Measurements from ENCODE around the gene PDZD2. TPM values are rescaled to one million over a fixed set of nuclear protein-coding genes. Genes with fewer than 3 reads are reported as not detected.

Gene PDZD2
- polyA plus RNA-seq, 3 donors from 2014 or later: 0.37 TPM; not detected in 2

DNA sequence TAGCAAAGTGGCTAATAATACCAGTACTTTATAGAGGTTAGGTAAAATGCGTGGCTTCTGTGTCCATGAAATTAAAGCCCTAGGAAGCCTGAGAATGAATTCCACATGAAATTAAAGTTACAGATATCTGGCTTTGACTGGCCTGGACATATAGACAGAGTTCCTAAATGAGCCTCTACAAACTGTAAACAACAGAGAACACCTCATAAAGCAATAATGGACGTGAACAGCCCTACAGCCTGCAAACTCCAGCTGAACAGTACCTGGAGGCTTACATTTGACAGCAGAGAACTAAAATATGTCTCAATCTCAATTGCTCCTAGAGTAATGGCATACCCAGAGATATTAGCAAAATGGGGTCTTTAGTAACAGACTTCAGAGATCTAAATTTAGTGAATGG is 506.4 kb downstream of the PDZD2 start:
- Mint-ChIP-seq H3K36me3 (peaks cover 3 to 4% (median 4%) of the 10 kb centered on the region in 3 donors), H3K9me3 (no peaks in the 10 kb centered on the region), H3K27me3 (ENCODE audit: low read depth in 3 of 3) (peaks cover 0 to 1% (median 0%) of the 10 kb centered on the region in 3 donors), H3K27ac (peak overlapping the region in 5 of 6 donors; percentile 44 to 70 (median 60)), H3K4me1 (peaks cover 59 to 79% of the 10 kb centered on the region in 2 donors), H3K4me3 (no peak overlapping the region)
- DNase-seq: no peak

DNA sequence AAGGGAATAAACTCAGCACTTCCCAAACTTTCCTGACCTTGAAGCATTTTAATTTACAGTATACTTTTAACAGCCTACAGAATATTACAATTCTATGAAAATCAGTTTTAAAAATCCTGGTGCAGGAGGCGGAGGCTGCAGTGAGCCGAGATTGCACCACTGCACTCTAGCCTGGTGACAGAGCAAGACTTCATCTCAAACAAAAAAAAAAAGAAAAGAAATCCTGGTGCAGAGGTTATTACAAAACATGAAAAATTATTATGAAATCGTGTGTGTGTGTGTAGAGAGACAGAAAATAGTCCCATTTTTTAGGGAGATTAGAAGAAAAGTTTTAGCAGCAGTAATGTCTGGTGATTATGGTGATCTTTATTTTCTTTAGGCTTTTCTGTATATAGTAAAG is 508.3 kb downstream of the PDZD2 start:
- DNase-seq: no peak
- Mint-ChIP-seq H3K27me3 (ENCODE audit: low read depth in 3 of 3) (no peaks in the 10 kb centered on the region), H3K36me3 (peaks cover 0 to 8% (median 4%) of the 10 kb centered on the region in 3 donors), H3K27ac (peak overlapping the region in 4 of 6 donors; percentile 5 to 81 (median 54)), H3K9me3 (no peaks in the 10 kb centered on the region), H3K4me3 (peak overlapping the region in 2 of 5 donors; percentile 7 to 22), H3K4me1 (peaks cover 65 to 84% of the 10 kb centered on the region in 2 donors)

DNA sequence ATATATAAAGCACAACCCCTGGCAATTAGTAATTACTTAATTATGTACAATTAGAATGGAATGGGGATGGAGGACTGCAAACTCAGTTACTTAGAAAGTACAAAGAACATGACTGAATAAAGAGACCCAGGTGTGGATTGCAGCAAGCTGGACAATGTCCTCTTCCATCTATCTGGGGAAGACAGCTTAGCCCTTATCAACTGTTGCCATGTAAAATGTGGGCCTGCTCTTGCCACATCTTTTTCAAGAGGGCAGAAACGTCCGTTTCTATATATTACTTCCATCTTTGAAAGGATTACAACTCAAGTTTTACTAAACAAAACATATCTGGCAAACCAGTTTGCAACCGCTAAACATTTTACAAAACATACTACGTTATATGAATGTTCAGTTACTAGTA is 509.0 kb downstream of the PDZD2 start:
- Mint-ChIP-seq H3K27ac (no peak overlapping the region), H3K27me3 (ENCODE audit: low read depth in 3 of 3) (no peaks in the 10 kb centered on the region), H3K9me3 (no peaks in the 10 kb centered on the region), H3K36me3 (peaks cover 0 to 8% (median 4%) of the 10 kb centered on the region in 3 donors), H3K4me3 (no peak overlapping the region), H3K4me1 (peaks cover 69 to 89% of the 10 kb centered on the region in 2 donors)
- DNase-seq: no peak

DNA sequence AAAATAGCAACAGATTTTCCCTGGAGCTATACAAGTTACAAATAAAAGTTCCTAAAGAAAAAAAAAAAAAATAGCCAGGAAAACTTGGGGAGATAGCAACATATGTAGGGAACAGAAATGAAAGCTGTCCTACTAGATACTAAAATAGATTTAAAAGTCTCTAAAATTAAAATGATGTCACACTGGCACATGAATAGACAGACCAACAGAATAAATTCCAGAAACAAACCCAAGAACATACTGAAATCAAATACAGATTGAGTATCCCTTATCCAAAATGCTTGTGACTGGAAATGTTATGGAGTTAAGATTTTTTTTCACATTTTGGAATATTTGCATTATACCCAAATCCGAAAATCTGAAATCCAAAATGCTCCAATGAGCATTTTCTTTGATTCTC is 511.4 kb downstream of the PDZD2 start:
- peak overlapping the region in 1 of 6 donors; percentile 39 for H3K27ac Mint-ChIP-seq
- H3K36me3 Mint-ChIP-seq: peaks cover 0 to 8% (median 4%) of the 10 kb centered on the region in 3 donors
- H3K9me3 Mint-ChIP-seq: no peaks in the 10 kb centered on the region
- H3K4me3 Mint-ChIP-seq: peak overlapping the region in 1 of 5 donors; percentile 18
- H3K4me1 Mint-ChIP-seq: peaks cover 69 to 91% of the 10 kb centered on the region in 2 donors
- no peaks in the 10 kb centered on the region for H3K27me3 Mint-ChIP-seq (ENCODE audit: low read depth in 3 of 3)
- no peak for DNase-seq

DNA sequence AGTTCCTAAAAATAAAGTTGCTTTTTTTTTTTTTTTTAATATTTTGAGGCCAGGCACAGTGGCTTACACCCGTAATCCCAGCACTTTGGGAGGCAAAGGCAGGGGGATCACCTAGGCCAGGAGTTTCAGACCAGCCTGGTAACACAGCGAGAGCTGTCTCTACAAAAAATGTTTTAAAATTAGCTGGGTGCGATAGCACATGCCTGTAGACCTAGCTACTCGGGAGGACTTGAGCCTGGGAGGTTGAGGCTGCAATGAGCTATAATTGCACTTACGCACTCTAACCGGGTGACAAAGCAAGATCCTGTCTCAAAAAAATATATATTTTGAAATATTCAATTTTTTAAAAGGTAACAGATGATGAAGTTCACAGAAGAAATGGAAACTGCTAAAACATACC is 512.3 kb downstream of the PDZD2 start:
- Mint-ChIP-seq H3K27ac (no peak overlapping the region), H3K4me3 (no peak overlapping the region), H3K36me3 (peaks cover 0 to 8% (median 4%) of the 10 kb centered on the region in 3 donors), H3K27me3 (ENCODE audit: low read depth in 3 of 3) (no peaks in the 10 kb centered on the region), H3K4me1 (peaks cover 67 to 85% of the 10 kb centered on the region in 2 donors), H3K9me3 (no peaks in the 10 kb centered on the region)
- DNase-seq: no peak

DNA sequence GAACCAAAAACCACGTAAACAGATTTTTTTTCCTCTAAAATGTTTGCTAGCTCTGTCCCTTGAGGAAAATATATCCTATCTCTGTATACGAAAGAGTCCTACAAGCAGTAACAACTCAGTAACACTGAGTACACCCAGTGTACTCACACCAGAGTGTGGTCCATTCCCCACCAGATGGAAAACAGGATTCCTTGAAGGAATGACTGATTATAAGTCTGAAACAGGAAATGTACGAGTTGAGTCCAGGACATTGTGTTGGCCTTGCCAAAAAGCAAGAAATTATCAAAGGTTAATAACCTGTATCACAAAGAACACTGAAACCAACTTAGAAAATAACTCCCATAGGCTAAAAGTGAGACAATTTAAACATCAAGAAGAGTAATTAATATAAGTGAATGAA is 514.8 kb downstream of the PDZD2 start:
- Mint-ChIP-seq H3K36me3 (peaks cover 0 to 8% (median 4%) of the 10 kb centered on the region in 3 donors), H3K4me3 (peak overlapping the region in 2 of 5 donors; percentile 3 to 45), H3K9me3 (no peaks in the 10 kb centered on the region), H3K4me1 (peaks cover 50 to 63% of the 10 kb centered on the region in 2 donors), H3K27ac (peak overlapping the region in 4 of 6 donors; percentile 7 to 46 (median 33)), H3K27me3 (ENCODE audit: low read depth in 3 of 3) (no peaks in the 10 kb centered on the region)
- DNase-seq: no peak

DNA sequence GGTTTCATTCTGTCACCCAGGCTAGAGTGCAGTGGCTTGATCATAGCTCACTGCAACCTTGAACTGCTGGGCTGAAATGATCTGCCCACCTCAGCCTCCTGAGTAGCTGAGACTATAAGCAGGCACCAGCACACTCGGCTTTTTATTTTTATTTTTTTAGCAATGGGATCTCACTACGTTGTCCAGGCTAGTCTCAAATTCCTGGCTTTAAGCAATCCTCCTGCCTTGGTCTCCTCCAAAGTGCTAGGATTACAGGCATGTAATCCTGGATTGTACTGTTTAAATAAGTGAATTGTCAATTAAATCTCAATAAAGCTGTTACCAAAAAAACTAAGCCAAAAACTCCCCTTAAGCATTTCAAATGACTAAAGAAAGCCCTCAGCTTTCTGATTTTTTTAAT is 516.3 kb downstream of the PDZD2 start:
- DNase-seq: no peak
- Mint-ChIP-seq H3K27ac (no peak overlapping the region), H3K4me3 (no peak overlapping the region), H3K36me3 (peaks cover 0 to 4% (median 4%) of the 10 kb centered on the region in 3 donors), H3K9me3 (no peaks in the 10 kb centered on the region), H3K4me1 (peaks cover 39 to 48% of the 10 kb centered on the region in 2 donors), H3K27me3 (ENCODE audit: low read depth in 3 of 3) (no peaks in the 10 kb centered on the region)

DNA sequence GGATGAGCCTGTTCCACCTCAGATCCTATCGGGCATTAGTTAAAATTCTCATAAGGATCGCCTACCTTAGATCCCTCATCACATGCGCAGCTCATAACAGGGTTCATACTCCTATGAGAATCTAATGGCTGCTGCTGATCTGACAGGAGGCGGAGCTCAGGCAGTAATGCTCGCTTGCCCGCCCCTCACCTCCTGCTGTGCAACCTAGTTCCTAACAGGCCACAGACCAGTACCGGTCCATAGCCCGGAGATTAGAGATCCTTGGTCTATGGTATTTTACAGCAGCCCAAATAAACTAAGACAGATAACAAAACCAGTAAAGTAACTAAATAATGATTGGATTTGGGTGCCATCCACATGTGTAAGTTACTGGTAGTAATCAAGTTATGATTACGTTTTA is 517.7 kb downstream of the PDZD2 start:
- H3K4me3 Mint-ChIP-seq: peak overlapping the region in 1 of 5 donors; percentile 3
- peak overlapping the region in 2 of 6 donors; percentile 37 to 74 for H3K27ac Mint-ChIP-seq
- H3K4me1 Mint-ChIP-seq: peaks cover 37 to 42% of the 10 kb centered on the region in 2 donors
- peaks cover 0 to 5% (median 0%) of the 10 kb centered on the region in 3 donors for H3K27me3 Mint-ChIP-seq (ENCODE audit: low read depth in 3 of 3)
- H3K9me3 Mint-ChIP-seq: no peaks in the 10 kb centered on the region
- peaks cover 3 to 8% (median 8%) of the 10 kb centered on the region in 3 donors for H3K36me3 Mint-ChIP-seq
- no peak for DNase-seq

DNA sequence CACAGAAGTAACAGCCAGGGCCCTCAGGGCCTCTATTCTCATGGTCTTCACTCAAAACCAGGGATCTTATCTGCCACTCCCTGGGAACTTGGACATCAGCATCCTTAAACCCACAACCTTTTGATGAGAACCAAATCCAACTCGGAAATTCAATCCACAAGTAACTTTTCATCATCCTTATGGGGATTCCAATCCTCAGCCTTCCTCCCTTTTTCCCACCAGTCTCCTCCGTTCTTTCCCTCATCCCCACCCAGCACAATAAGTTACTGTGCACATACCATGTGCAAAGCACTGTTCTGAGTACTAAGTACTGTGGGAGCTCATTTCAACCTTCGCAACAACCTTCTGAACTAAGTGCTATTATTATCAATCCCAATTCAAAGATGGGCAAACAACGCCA is 518.1 kb downstream of the PDZD2 start:
- no peak for DNase-seq
- Mint-ChIP-seq H3K4me1 (peaks cover 34 to 38% of the 10 kb centered on the region in 2 donors), H3K9me3 (no peaks in the 10 kb centered on the region), H3K4me3 (no peak overlapping the region), H3K36me3 (peaks cover 0 to 8% (median 4%) of the 10 kb centered on the region in 3 donors), H3K27ac (no peak overlapping the region), H3K27me3 (ENCODE audit: low read depth in 3 of 3) (peaks cover 0 to 6% (median 0%) of the 10 kb centered on the region in 3 donors)

DNA sequence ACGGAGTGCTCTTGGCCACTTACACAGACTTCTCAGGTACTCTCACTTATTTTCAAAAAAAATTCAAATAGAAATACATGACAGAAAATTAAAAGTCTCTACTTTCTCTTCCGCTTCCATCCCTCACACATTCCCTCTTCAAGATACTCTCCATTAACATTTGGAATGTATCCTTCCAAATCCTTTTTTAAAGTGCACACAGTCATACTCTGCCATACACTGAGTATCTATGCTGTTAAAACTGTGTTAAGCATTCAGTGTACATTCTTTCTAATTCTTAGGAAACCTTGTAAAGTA is 519.7 kb downstream of the PDZD2 start:
- peaks cover 0 to 6% (median 0%) of the 10 kb centered on the region in 3 donors for H3K27me3 Mint-ChIP-seq (ENCODE audit: low read depth in 3 of 3)
- peaks cover 30 to 38% of the 10 kb centered on the region in 2 donors for H3K4me1 Mint-ChIP-seq
- no peaks in the 10 kb centered on the region for H3K9me3 Mint-ChIP-seq
- no peak overlapping the region for H3K27ac Mint-ChIP-seq
- no peak overlapping the region for H3K4me3 Mint-ChIP-seq
- H3K36me3 Mint-ChIP-seq: peaks cover 0 to 8% (median 4%) of the 10 kb centered on the region in 3 donors
- DNase-seq: no peak

DNA sequence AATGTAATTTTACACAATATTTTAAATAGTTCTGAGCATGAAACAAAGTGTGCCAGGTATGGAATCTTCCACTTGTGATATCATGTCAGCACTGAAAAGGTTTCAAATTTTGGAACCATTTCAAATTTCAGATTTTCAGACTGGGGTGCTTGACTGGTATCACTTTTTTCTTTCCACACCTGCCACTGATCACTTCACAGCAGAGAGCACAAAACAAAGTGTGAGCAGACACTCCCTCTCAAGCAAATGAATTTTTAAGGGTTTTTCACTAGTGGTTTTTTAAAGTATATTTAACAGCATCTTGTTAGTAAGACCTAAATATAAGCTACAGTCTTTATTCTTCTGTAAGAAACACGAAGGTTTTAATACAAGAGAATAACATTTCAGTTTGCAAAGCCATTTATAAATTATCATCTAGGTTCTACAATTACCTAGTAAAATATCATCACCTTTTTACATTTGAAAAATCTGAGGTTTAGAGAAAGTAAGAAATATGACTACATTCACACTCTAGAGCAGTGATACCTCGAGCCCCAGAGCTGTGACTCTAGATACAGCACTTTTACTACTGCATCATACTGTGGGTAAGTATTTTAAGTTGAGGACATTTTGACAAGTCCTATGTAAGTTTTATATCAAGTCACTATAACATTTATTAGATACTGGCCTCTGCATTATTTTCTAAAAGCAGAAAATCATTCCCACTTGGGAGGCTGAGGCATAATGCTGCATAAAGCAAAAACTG is 520.6 kb downstream of the PDZD2 start:
- H3K27ac Mint-ChIP-seq: peak overlapping the region in 5 of 6 donors; percentile 40 to 71 (median 55)
- no peaks in the 10 kb centered on the region for H3K9me3 Mint-ChIP-seq
- peaks cover 30 to 38% of the 10 kb centered on the region in 2 donors for H3K4me1 Mint-ChIP-seq
- H3K4me3 Mint-ChIP-seq: peak overlapping the region in 3 of 5 donors; percentile 12 to 54 (median 53)
- DNase-seq: no peak
- peaks cover 0 to 8% (median 4%) of the 10 kb centered on the region in 3 donors for H3K36me3 Mint-ChIP-seq
- H3K27me3 Mint-ChIP-seq (ENCODE audit: low read depth in 3 of 3): peaks cover 0 to 10% (median 0%) of the 10 kb centered on the region in 3 donors

DNA sequence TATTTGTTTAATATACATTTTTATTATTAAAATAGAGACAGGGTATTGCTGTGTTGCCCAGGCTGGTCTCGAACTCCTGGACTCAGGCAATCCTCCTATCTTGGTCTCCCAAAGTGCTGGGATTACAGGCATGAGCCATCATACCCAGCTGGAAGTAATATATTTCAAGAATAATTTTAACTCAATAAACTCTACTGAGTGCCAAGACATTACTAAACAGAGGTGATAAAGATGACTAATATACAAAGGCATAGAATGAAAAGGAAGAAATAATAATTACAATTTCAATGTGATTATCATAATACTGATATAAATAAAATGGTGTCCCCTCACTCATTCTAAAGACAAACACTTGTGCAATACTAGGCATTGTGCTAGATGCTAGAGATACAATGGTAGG is 521.3 kb downstream of the PDZD2 start:
- no peaks in the 10 kb centered on the region for H3K9me3 Mint-ChIP-seq
- H3K4me1 Mint-ChIP-seq: peaks cover 29 to 35% of the 10 kb centered on the region in 2 donors
- peak overlapping the region in 2 of 6 donors; percentile 19 to 60 for H3K27ac Mint-ChIP-seq
- H3K4me3 Mint-ChIP-seq: peak overlapping the region in 2 of 5 donors; percentile 19 to 33
- peaks cover 0 to 10% (median 0%) of the 10 kb centered on the region in 3 donors for H3K27me3 Mint-ChIP-seq (ENCODE audit: low read depth in 3 of 3)
- DNase-seq: no peak
- peaks cover 0 to 8% (median 4%) of the 10 kb centered on the region in 3 donors for H3K36me3 Mint-ChIP-seq
